ENCODE data around the gene SRF.
A peak's percentile ranks its signal among the peaks of the same experiment; 100 is the strongest.

DNA sequence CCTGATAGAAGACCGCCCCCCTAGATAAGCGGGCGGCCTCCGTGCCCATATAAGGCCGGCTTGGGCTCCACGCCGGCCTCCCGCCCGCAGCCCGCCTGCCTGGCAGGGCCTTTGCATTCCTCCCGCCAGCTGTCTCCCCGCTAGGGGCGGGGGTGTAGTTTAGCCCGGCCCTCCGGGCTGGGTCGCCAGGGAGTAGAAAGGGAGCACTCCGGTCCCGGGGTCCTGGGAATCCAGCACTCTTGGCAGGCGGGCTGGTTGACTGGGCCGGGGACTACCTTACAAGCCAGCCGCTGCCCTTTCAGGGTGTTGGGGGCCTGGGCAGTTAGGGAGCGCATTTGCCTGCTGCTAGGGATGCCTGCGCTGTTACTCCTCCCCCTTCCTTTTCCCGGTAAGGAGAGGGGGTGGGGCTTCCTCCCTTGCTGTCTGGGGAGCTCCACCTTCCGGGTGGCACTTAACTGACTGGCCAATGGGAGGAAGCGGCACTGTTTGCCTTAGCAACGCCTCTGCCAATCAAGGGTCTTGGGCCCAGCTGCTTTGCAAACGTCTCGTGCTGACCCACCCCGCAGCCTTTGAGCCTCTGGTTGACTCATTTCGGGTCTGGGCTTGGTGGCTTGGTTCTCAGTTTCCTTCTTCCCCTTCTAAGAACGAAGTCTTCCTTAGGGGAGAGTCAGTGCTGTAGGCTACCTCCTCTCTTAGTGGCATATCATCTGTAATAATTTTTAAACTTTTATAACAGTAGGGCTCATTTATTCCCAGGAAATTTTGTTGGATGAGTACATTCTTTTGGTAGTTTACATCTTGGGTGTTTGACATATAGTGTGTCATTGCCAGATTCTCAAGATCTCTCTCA is 3.4 kb downstream of the SRF start:
- TF ChIP-seq, protein P1, sequence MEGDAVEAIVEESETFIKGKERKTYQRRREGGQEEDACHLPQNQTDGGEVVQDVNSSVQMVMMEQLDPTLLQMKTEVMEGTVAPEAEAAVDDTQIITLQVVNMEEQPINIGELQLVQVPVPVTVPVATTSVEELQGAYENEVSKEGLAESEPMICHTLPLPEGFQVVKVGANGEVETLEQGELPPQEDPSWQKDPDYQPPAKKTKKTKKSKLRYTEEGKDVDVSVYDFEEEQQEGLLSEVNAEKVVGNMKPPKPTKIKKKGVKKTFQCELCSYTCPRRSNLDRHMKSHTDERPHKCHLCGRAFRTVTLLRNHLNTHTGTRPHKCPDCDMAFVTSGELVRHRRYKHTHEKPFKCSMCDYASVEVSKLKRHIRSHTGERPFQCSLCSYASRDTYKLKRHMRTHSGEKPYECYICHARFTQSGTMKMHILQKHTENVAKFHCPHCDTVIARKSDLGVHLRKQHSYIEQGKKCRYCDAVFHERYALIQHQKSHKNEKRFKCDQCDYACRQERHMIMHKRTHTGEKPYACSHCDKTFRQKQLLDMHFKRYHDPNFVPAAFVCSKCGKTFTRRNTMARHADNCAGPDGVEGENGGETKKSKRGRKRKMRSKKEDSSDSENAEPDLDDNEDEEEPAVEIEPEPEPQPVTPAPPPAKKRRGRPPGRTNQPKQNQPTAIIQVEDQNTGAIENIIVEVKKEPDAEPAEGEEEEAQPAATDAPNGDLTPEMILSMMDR (conservative IDR thresholded peaks at IDR 0.05; ENCODE audit: low read depth, low read length): 0 out of 2 replicates have a peak, but pooled peaks have one; percentile 19
- no peak for TF ChIP-seq EZH2 (IDR thresholded peaks at IDR 0.05; ENCODE audit: borderline replicate concordance, low read depth, low read length, poor library complexity, severe bottlenecking)

Measured in A673 (cell line).